GM15510 (cell line): ENCODE results near the gene PTPRU.

ENCODE experiments used
- POLR2A ChIP-seq: IDR thresholded peaks from 3 replicates; pipeline ENCODE4 v1.6.1; 2011; ENCODE audit warnings: borderline replicate concordance; ENCODE audit not compliant: insufficient read length; ENCODE audit errors: extremely low read depth

PTPRU gene

GRCh38 chr1:29357452-29357851, 121.1 kb downstream of the PTPRU start:
- no peak for TF ChIP-seq POLR2A

GRCh38 chr1:29358183-29358582, 121.9 kb downstream of the PTPRU start:
- TF ChIP-seq POLR2A, result no peak

- TF ChIP-seq POLR2A, result no peak
These were observed 124.4 kb downstream of the PTPRU start for GRCh38 chr1:29360768-29361167.

GRCh38 chr1:29361686-29362085, 125.4 kb downstream of the PTPRU start:
- TF ChIP-seq POLR2A, result no peak

GRCh38 chr1:29362116-29362515, 125.8 kb downstream of the PTPRU start:
- TF ChIP-seq POLR2A, result no peak

- no peak for TF ChIP-seq POLR2A
These were observed 126.4 kb downstream of the PTPRU start for GRCh38 chr1:29362764-29363163.

- TF ChIP-seq POLR2A, result no peak
These were observed 127.2 kb downstream of the PTPRU start for GRCh38 chr1:29363536-29363935.

- TF ChIP-seq POLR2A, result no peak
These were observed 127.9 kb downstream of the PTPRU start for GRCh38 chr1:29364101-29364678.

GRCh38 chr1:29365906-29366670, 129.8 kb downstream of the PTPRU start:
- no peak for TF ChIP-seq POLR2A

- TF ChIP-seq POLR2A, result no peak
These were observed 132.9 kb downstream of the PTPRU start for GRCh38 chr1:29368936-29369932.

GRCh38 chr1:29370067-29370466, 133.7 kb downstream of the PTPRU start:
- TF ChIP-seq POLR2A, result no peak

- no peak for TF ChIP-seq POLR2A
These were observed 135.0 kb downstream of the PTPRU start for GRCh38 chr1:29371332-29371731.

- TF ChIP-seq POLR2A, result no peak
These were observed 135.8 kb downstream of the PTPRU start for GRCh38 chr1:29372108-29372507.
